GM19099 (cell line): ENCODE measurements around the gene ATP5F1A.

Source experiments
- POLR2A ChIP-seq: IDR thresholded peaks from 3 replicates; pipeline ENCODE4 v1.6.1; 2011; ENCODE audit warnings: low read depth; ENCODE audit not compliant: insufficient read length; ENCODE audit errors: extremely low read depth

Gene ATP5F1A

DNA sequence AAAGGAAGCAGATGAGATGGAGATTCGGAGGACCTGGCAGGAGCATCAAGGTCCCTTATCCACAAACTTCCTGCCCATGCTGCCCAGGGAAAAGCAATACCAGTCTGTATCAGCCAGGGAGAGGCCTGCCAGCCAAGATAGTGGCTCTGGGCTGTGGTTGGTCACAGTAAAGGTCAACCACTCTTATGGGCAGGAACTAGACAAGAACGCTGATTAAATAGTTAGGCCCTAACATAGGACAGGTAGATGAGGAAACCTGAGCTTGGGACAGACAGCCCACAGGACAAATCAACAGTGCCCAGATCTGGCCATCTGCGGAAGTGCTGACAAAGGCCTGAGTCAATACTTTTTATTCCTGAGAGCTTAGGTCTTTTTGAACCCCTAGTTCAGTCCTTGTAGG is 36.7 kb downstream of the ATP5F1A start:
- no peak for TF ChIP-seq POLR2A

- TF ChIP-seq POLR2A = no peak
These were observed 37.7 kb downstream of the ATP5F1A start for GRCh38 chr18:46060359-46060841.

GRCh38 chr18:46055838-46056230 is 42.3 kb downstream of the ATP5F1A start:
- no peak for TF ChIP-seq POLR2A

DNA sequence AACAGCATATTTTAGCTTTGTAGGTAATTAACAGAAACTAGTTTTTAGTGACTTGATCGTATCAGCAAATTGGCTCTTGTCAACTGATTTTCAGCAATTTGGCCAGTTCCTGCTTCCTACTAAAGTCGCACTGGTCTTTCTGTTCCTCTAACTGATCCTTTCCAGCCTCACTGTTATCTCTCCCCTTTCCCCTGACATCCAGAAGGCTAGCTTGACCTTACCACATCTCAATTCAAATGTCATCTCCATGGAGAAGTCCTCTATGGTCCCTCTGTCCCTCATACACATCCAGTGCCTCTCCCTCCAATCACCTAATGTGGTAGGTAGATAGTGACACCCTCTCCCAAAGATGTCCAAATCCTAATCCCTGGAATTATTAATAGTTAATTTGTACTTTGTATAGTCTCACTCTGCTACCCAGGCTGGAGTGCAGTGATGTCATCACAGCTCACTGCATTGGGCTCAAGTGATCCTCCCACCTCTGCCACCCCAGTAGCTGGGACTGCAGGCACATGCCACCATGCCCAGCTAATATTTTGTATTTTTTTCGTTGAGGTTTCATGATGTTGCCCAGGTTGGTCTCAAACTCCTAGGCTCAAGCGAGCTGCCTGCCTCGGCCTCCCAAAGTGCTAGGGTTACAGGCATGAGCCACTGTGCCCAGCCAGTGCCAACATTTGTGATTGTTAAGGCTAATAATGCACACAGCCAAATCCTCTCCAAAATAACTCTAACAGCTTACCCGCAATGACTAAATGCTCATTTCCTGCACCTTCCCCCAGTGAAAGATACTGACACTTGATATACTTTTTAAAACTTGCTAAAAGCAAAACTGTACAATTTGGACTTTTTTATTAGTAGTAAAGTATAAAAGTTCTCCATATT is 42.9 kb downstream of the ATP5F1A start:
- no peak for TF ChIP-seq POLR2A

- TF ChIP-seq POLR2A = no peak
These were observed 44.6 kb downstream of the ATP5F1A start for GRCh38 chr18:46053368-46054095.

DNA sequence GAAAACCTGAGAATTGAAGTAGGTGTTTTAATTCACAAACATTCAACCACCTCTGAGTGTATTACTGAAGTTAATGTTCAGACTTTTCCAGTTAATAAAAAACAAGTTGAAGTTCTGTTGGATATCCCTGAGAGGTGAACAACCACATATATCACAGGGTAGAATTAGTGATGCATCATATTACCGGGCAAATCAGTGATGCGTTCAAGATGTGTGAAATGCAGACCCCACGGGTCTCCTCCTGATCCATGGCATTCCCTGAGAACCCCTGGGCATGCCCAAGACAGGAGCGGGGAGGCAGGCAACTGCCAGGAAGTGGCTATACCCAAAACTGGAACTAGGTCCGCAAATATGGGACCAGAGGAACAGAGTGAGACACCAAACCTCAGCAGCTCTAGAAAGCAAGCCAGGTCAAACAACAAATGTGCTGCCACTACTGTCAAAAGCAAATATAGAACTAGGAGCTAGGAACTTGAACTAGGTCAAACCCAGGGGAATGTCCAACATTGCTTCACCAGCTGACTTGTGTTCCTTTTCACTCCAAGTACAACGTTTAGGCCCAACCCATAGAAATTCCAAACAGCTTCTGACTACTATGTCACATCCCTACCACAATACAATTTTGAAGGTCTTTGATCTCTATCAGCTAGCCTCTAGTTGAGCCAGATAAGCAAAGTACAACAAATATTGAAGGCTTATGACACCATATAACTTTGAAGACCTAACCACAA is 46.2 kb downstream of the ATP5F1A start:
- TF ChIP-seq POLR2A = no peak

DNA sequence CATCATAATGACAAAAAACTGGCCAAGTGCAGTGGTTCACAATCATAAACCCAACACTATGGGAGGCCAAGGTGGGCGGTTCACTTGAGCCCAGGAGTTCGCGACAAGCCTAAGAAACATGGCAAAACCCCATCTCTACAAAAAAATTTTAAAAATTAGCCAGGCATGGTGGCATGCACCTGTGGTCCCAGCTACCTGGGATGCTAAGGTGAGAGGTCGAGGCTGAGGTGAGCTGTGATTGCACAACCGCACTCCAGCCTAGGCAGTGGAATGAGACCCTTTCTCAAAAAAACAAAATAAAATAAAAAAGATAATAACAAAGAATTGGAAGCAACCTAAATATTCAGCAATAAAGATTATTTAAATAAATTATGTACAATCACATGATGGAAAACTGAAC is 47.8 kb downstream of the ATP5F1A start:
- no peak for TF ChIP-seq POLR2A

GRCh38 chr18:46048641-46049040 is 49.5 kb downstream of the ATP5F1A start:
- no peak for TF ChIP-seq POLR2A

DNA sequence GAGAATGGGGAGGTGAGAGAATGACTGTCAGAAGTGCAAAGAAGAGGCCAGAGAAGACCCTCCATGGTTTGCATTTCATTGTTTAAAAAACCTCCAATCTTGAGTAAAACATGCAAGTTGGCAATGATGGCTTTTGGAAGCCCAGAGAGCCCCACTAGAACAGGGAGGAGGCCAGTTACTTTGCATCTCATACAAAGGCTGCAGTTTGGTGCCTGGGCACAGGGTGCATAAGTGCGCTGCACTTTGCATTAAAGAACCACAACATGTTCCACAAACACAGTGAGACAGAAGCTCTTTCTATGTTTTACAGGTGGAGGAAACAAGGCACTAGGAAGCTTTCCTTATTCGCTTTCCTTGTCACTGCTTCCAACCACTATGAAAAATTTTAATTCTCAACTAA is 51.4 kb downstream of the ATP5F1A start:
- no peak for TF ChIP-seq POLR2A

GRCh38 chr18:46046126-46046525 is 52.0 kb downstream of the ATP5F1A start:
- TF ChIP-seq POLR2A = no peak

- no peak for TF ChIP-seq POLR2A
These were observed 55.4 kb downstream of the ATP5F1A start for GRCh38 chr18:46042571-46043123.

GRCh38 chr18:46040747-46041104 is 57.4 kb downstream of the ATP5F1A start:
- TF ChIP-seq POLR2A = no peak

- no peak for TF ChIP-seq POLR2A
These were observed 57.9 kb downstream of the ATP5F1A start for GRCh38 chr18:46040033-46040746.

DNA sequence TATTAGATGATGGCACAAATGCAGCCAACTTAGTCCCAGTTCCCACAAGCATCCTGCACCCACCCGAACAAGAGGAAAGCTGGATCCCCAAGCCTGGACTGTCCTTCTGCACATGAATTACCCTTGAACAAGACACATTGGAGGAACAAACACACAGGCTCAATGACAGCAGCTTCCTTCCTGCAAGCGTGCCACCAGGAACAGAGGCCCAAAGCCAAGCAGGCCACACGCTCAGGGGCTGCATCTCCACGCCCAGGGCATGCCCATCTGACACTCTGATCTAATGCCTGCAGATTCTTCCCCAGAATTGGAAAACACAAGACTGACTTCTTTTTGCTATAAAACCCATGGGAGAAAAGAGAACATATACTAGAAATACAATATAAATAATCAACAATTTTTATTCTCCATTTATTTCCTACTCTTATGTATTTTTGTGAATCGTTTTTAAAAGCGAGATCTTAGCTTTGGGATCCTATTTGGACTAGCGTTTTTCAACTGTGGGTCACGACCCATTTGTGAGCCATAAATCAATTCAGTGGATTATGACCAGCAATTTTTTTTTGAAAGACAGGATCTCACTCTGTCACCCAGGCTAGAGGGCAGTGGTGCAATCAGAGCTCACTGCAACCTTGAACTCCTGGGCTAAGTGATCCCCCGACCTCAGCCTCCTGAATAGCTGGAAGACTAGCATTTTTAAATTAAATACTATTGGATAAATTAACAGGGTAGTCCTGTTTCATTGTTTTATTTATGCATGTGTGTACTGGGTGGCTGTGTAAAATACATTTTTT is 60.4 kb downstream of the ATP5F1A start:
- TF ChIP-seq POLR2A = no peak
